HG02870 (cell line): ENCODE data around the gene NEDD9.

ENCODE experiments used
- ATAC-seq: cut with Tn5 transposase; IDR thresholded peaks from one replicate; pipeline ENCODE4 v1.9.1; 2021; ENCODE audit warnings: mild to moderate bottlenecking, moderate library complexity; ENCODE audit not compliant: unreplicated experiment

Gene NEDD9

GRCh38 chr6:11260249-11261038 lies 28.0 kb upstream of the NEDD9 start:
- ATAC-seq: no peak

GRCh38 chr6:11258260-11259237 lies 26.1 kb upstream of the NEDD9 start:
- ATAC-seq: peak; percentile 52

- no peak for ATAC-seq
Observed at GRCh38 chr6:11255610-11256009, 23.1 kb upstream of the NEDD9 start.

- ATAC-seq: no peak
Observed at GRCh38 chr6:11253594-11253993, 21.1 kb upstream of the NEDD9 start.

- no peak for ATAC-seq
Observed at GRCh38 chr6:11251553-11252360, 19.3 kb upstream of the NEDD9 start.

GRCh38 chr6:11250108-11250507 lies 17.6 kb upstream of the NEDD9 start:
- no peak for ATAC-seq

GRCh38 chr6:11248974-11249761 lies 16.7 kb upstream of the NEDD9 start:
- ATAC-seq: no peak

- ATAC-seq: no peak
Observed at GRCh38 chr6:11246722-11247121, 14.3 kb upstream of the NEDD9 start.

GRCh38 chr6:11245381-11246256 lies 13.2 kb upstream of the NEDD9 start:
- no peak for ATAC-seq

- no peak for ATAC-seq
Observed at GRCh38 chr6:11244387-11245126, 12.1 kb upstream of the NEDD9 start.

- ATAC-seq: no peak
Observed at GRCh38 chr6:11243861-11244260, 11.4 kb upstream of the NEDD9 start.

- no peak for ATAC-seq
Observed at GRCh38 chr6:11242711-11243110, 10.2 kb upstream of the NEDD9 start.

GRCh38 chr6:11241793-11242201 lies 9.3 kb upstream of the NEDD9 start:
- ATAC-seq: no peak

GRCh38 chr6:11241154-11241792 lies 8.8 kb upstream of the NEDD9 start:
- no peak for ATAC-seq

GRCh38 chr6:11237956-11238355 lies 5.5 kb upstream of the NEDD9 start:
- no peak for ATAC-seq

GRCh38 chr6:11237428-11237827 lies 5.0 kb upstream of the NEDD9 start:
- no peak for ATAC-seq

- ATAC-seq: no peak
Observed at GRCh38 chr6:11236915-11237314, 4.4 kb upstream of the NEDD9 start.
